H4 (cell line): ENCODE measurements around the gene PEPD. TPM values are rescaled to one million over a fixed set of nuclear protein-coding genes. Genes with fewer than 3 reads are reported as not detected.

Source experiments
- DNase-seq: peaks from one replicate; pipeline ENCODE4 v3.0.0-alpha.2; 2015; ENCODE audit warnings: low spot score
- total RNA-seq: library from RNA; depleted of rRNA; stranded (reverse); fragments of >200 nt; shearing (Covaris generic); gene quantifications from 2 replicates; pipeline ENCODE4 v1.2.3, GENCODE V29; 2014

The PEPD gene
- total RNA-seq, 1 experiment from 2014 or later: 62.7 TPM

- DNase-seq: no peak
Measured at GRCh38 chr19:33459222-33460090, 62.1 kb downstream of the PEPD start.

- no peak for DNase-seq
Measured at GRCh38 chr19:33458807-33459206, 62.8 kb downstream of the PEPD start.

- DNase-seq: no peak
Measured at GRCh38 chr19:33458171-33458633, 63.4 kb downstream of the PEPD start.

GRCh38 chr19:33456845-33457220, 64.8 kb downstream of the PEPD start:
- DNase-seq: no peak

- DNase-seq: no peak
Measured at GRCh38 chr19:33456076-33456844, 65.3 kb downstream of the PEPD start.

- DNase-seq: no peak
Measured at GRCh38 chr19:33453265-33453664, 68.3 kb downstream of the PEPD start.

GRCh38 chr19:33450689-33451088, 70.9 kb downstream of the PEPD start:
- DNase-seq: no peak

- no peak for DNase-seq
Measured at GRCh38 chr19:33449799-33450198, 71.8 kb downstream of the PEPD start.

- DNase-seq: no peak
Measured at GRCh38 chr19:33448159-33448516, 73.5 kb downstream of the PEPD start.

- DNase-seq: no peak
Measured at GRCh38 chr19:33447336-33448158, 74.0 kb downstream of the PEPD start.

GRCh38 chr19:33446330-33447293, 75.0 kb downstream of the PEPD start:
- DNase-seq: no peak

GRCh38 chr19:33445442-33446329, 75.9 kb downstream of the PEPD start:
- DNase-seq: no peak

- DNase-seq: no peak
Measured at GRCh38 chr19:33444562-33445441, 76.8 kb downstream of the PEPD start.

- DNase-seq: no peak
Measured at GRCh38 chr19:33443638-33444561, 77.7 kb downstream of the PEPD start.

GRCh38 chr19:33442706-33443105, 78.9 kb downstream of the PEPD start:
- DNase-seq: no peak

GRCh38 chr19:33441828-33442227, 79.8 kb downstream of the PEPD start:
- no peak for DNase-seq

GRCh38 chr19:33441277-33441699, 80.3 kb downstream of the PEPD start:
- no peak for DNase-seq

GRCh38 chr19:33440682-33441081, 80.9 kb downstream of the PEPD start:
- no peak for DNase-seq
